Nephron progenitor cell (in vitro differentiated cells): ENCODE data around the gene PSPC1.
"Not testable (repeated sequence)": the region's sequence is repeated elsewhere in the genome, so short reads cannot be mapped to it uniquely, and the experiment has no call there.

Source experiments
- DNase-seq: peaks from one replicate; pipeline ENCODE4 v3.0.0; 2021
- H3K27ac Mint-ChIP-seq: 2 replicates; pipeline ENCODE4 v1.8.0; 2021; ENCODE audit warnings: mild to moderate bottlenecking, moderate library complexity, mixed read lengths
- H3K27me3 Mint-ChIP-seq: 2 replicates; pipeline ENCODE4 v1.8.0; 2021; ENCODE audit warnings: mild to moderate bottlenecking, low read depth, mixed read lengths; ENCODE audit not compliant: poor library complexity
- H3K36me3 Mint-ChIP-seq: 2 replicates; pipeline ENCODE4 v1.8.0; 2021; ENCODE audit warnings: low read depth, mixed read lengths
- H3K4me1 Mint-ChIP-seq: 2 replicates; pipeline ENCODE4 v1.8.0; 2021; ENCODE audit warnings: mixed read lengths
- H3K4me3 Mint-ChIP-seq: 2 replicates; pipeline ENCODE4 v1.8.0; 2021; ENCODE audit warnings: mild to moderate bottlenecking, moderate library complexity, mixed read lengths
- H3K9me3 Mint-ChIP-seq: 2 replicates; pipeline ENCODE4 v1.8.0; 2021; ENCODE audit warnings: mild to moderate bottlenecking, moderate library complexity, mixed read lengths
- TF ChIP-seq, protein P1 (sequence below): fragments of 200-600 bp; sonication (generic); IDR thresholded peaks from 2 replicates; pipeline ENCODE4 v1.5.0; 2021; ENCODE audit warnings: antibody characterized with exemption

The PSPC1 gene, protein sequence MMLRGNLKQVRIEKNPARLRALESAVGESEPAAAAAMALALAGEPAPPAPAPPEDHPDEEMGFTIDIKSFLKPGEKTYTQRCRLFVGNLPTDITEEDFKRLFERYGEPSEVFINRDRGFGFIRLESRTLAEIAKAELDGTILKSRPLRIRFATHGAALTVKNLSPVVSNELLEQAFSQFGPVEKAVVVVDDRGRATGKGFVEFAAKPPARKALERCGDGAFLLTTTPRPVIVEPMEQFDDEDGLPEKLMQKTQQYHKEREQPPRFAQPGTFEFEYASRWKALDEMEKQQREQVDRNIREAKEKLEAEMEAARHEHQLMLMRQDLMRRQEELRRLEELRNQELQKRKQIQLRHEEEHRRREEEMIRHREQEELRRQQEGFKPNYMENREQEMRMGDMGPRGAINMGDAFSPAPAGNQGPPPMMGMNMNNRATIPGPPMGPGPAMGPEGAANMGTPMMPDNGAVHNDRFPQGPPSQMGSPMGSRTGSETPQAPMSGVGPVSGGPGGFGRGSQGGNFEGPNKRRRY

DNA sequence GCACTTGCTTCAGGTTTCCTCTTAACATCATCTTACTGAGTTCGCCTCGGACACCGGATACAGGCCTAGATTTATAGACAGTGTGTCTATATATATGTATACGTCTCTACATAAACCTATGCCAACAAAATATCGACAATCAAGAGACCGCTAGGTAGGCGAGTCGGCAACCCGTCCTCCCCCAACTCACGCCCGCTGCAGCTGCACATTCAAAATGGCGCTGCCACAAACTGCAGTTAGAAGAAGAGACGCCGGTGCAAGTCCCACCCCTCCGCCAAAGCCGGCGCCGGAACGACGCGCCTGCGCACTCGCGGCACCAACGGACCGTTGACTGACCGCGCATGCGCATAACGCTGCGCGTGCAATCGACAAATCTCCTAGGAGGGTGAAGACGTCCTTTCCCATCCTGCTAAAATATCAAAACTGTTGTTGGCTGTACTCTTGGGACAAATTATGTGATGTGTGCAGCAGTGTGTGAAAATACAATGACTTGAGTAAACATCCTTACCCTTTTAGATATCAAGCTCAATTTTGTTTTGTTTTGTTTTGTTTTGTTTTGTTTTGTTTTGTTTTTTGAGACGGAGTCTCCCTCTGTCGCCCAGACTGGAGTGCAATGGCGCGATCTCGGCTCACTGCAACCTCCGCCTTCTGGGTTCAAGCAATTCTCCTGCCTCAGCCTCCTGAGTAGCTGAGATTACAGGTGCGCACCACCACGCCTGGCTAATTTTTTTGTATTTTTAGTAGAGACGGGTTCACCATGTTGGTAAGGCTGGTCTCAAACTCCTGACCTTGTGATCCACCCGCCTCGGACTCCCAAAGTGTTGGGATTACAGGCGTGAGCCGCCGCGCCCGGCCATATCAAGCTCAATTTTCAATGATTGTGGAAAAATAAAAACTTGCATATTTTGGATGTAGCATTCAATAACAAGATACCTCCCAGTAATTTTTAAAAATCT, at the start of gene PSPC1:
Gene PSPC1, minus strand, starts transcription at position 219 of the 956 bp plus-strand sequence. Its CDS starts 188 bp downstream, at position 31.
- Mint-ChIP-seq H3K36me3 (peaks cover 29% of the 10 kb centered on the region), H3K4me3 (peak within 1 kb of the TSS; percentile 98), H3K9me3 (peaks cover 21% of the 10 kb centered on the region), H3K4me1 (peaks cover 12% of the 10 kb centered on the region), H3K27ac (peak within 1 kb of the TSS; percentile 99)
- peak; percentile 94 for DNase-seq
- H3K27me3 Mint-ChIP-seq = not testable (repeated sequence)

DNA sequence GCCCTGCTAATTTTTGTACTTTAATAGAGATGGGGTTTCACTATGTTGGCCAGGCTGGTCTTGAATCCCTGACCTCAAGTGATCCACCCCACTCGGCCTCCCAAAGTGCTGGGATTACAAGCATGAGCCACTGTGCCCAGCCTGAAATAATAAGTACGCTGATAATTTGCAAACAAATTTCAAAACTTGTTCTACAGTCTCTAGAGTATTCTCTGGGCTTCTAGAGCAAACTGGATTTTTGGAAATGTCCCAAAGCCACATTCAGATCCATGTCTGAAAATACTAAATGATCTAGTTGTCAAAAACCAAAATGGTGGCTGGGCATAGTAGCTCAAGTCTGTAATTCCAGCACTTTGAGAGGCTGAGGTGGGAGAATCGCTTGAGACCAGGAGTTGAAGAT, 39.9 kb upstream of the PSPC1 start:
- DNase-seq = no peak
- H3K4me1 Mint-ChIP-seq = no peaks in the 10 kb centered on the region
- H3K36me3 Mint-ChIP-seq = peaks cover 75% of the 10 kb centered on the region
- H3K4me3 Mint-ChIP-seq = no peak overlapping the region
- TF ChIP-seq, protein P1, sequence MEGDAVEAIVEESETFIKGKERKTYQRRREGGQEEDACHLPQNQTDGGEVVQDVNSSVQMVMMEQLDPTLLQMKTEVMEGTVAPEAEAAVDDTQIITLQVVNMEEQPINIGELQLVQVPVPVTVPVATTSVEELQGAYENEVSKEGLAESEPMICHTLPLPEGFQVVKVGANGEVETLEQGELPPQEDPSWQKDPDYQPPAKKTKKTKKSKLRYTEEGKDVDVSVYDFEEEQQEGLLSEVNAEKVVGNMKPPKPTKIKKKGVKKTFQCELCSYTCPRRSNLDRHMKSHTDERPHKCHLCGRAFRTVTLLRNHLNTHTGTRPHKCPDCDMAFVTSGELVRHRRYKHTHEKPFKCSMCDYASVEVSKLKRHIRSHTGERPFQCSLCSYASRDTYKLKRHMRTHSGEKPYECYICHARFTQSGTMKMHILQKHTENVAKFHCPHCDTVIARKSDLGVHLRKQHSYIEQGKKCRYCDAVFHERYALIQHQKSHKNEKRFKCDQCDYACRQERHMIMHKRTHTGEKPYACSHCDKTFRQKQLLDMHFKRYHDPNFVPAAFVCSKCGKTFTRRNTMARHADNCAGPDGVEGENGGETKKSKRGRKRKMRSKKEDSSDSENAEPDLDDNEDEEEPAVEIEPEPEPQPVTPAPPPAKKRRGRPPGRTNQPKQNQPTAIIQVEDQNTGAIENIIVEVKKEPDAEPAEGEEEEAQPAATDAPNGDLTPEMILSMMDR = no peak
- H3K27me3 Mint-ChIP-seq = no peaks in the 10 kb centered on the region
- H3K9me3 Mint-ChIP-seq = no peaks in the 10 kb centered on the region
- H3K27ac Mint-ChIP-seq = no peak overlapping the region

DNA sequence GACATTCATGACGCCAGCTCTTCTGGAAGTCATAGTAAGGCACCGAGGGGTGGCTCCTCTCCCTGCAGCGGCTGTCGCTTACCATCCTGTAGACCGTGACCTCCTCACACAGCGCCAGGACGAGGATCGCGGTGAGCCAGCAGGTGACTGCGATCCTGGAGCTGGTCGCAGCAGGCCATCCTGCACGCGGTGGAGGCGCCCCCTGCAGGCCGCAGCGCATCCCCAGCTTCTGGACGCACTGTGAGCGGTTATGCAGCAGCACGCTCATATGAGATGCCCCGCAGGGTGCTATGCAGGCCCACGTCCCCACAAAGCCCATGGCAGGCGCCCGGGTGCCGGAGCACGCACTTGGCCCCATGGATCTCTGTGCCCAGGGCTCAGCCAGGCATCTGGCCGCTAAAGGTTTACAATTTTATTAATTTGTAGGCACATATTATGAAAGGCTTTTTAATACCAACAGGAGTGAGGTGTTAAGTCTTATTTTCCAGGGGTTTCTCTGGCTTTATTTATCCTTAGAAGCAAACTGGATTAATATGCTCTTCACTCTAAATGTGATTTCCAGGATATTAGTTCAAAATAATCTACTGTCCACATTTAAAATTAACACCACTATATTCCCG, 35.6 kb upstream of the PSPC1 start:
- H3K27ac Mint-ChIP-seq = no peak overlapping the region
- H3K9me3 Mint-ChIP-seq = no peaks in the 10 kb centered on the region
- no peaks in the 10 kb centered on the region for H3K27me3 Mint-ChIP-seq
- no peak overlapping the region for H3K4me3 Mint-ChIP-seq
- peaks cover 54% of the 10 kb centered on the region for H3K36me3 Mint-ChIP-seq
- DNase-seq = peak; percentile 79
- H3K4me1 Mint-ChIP-seq = no peaks in the 10 kb centered on the region
- TF ChIP-seq, protein P1 = peak; percentile 76

DNA sequence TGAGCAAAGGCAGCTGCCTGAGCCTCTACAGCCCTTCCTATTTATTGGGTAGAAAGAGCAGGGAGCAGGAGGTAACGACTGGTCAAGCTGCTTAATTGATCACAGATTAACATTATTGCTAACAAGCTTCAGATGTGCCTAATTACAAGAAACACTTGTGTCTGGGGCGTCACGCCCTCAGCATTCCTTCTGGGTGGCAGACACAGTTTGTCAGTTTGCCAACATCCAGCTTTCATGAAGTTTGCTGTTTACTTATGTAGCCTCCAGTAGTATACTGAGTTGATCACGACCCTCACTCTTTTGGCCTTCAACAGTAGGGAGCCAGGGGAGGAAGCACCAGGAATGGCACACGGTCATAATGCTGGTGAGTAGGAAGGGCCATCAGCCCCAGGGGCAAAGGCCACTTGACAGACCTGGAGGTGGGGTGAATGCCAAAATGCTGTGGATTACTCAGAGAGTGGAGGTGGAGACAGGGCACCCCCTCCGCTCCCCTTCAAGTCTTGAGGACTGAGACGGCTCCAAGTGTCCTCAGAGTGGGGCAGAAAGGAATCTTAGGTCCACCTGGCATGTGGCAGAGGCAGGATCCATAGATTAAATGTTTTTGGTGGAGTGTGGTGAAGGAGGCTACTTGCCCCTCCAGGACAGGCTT, 34.9 kb upstream of the PSPC1 start:
- Mint-ChIP-seq H3K36me3 (peaks cover 50% of the 10 kb centered on the region), H3K4me1 (no peaks in the 10 kb centered on the region), H3K27ac (no peak overlapping the region), H3K9me3 (peaks cover under 1% of the 10 kb centered on the region), H3K4me3 (no peak overlapping the region), H3K27me3 (no peaks in the 10 kb centered on the region)
- no peak for DNase-seq
- TF ChIP-seq, protein P1 = no peak

DNA sequence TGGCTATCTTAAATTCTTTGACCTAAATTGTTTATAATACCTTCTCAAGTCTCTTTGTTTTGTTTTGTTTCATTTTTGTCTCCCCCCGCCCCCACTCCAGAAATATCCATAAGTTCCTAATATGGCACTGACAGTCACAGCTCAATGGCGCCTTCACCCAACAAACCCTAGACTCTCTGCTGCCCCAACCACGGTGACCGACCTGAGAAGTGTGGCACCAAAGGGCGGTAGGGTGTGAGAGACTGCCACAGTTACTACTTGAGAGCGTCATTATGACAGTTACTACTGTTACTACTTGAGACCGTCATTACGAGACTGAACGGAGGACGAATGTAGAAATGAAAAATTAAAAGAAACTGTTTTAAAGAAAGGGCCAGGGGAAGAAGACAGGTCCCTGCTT, 34.4 kb upstream of the PSPC1 start:
- Mint-ChIP-seq H3K27me3 (no peaks in the 10 kb centered on the region), H3K36me3 (peaks cover 52% of the 10 kb centered on the region), H3K9me3 (peaks cover 4% of the 10 kb centered on the region), H3K4me3 (no peak overlapping the region), H3K4me1 (no peaks in the 10 kb centered on the region), H3K27ac (peak overlapping the region; percentile 41)
- TF ChIP-seq, protein P1 = no peak
- no peak for DNase-seq

DNA sequence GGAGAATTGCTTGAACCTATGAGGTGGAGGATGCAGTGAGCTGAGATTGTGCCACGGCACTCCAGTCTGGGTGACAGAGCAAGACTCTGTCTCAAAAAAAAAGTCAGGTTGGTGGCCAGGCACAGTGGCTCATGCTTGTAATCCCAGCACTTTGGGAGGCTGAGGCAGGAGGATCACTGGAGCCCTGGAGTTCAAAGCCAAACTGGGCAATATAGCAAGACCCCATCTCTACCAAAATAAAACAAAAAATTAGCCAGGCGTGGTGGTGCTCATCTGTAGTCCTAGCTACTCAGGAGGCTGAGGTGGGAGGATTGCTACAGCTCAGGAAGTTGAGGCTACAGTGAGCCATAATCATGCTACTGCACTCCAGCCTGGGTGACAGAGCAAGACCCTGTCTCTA, 33.1 kb upstream of the PSPC1 start:
- DNase-seq, H3K27ac Mint-ChIP-seq, H3K27me3 Mint-ChIP-seq, H3K4me1 Mint-ChIP-seq, H3K9me3 Mint-ChIP-seq, H3K4me3 Mint-ChIP-seq: not testable (repeated sequence)
- H3K36me3 Mint-ChIP-seq = peaks cover 48% of the 10 kb centered on the region
